ENCODE results near the gene AQP3.
"Not testable (repeated sequence)": the region's sequence is repeated elsewhere in the genome, so short reads cannot be mapped to it uniquely, and the experiment has no call there.

- TF ChIP-seq CTCF, POLR2A (IDR thresholded peaks at IDR 0.05): not testable (repeated sequence)
These were observed 53.4 kb downstream of the AQP3 start for GRCh38 chr9:33393986-33394385.
